ENCODE measurements around the gene SRM. TPM values are rescaled to one million over a fixed set of nuclear protein-coding genes. Genes with fewer than 3 reads are reported as not detected.

SRM gene
- total and polyA plus RNA-seq, 2 of the 13 experiments (the other 11 are each of a cell fraction or from before 2014, with no cell fraction given): 27.9 to 31.8 TPM

GRCh38 chr1:11099310-11100148 is 39.7 kb upstream of the SRM start, which contains the start of gene EXOSC10 (continued):
- no peak; the same call in 1 of the 2 replicates for TF ChIP-seq RELA (CRISPR knock-in tag; IDR thresholded peaks at IDR 0.05)
- TF ChIP-seq, protein P1, sequence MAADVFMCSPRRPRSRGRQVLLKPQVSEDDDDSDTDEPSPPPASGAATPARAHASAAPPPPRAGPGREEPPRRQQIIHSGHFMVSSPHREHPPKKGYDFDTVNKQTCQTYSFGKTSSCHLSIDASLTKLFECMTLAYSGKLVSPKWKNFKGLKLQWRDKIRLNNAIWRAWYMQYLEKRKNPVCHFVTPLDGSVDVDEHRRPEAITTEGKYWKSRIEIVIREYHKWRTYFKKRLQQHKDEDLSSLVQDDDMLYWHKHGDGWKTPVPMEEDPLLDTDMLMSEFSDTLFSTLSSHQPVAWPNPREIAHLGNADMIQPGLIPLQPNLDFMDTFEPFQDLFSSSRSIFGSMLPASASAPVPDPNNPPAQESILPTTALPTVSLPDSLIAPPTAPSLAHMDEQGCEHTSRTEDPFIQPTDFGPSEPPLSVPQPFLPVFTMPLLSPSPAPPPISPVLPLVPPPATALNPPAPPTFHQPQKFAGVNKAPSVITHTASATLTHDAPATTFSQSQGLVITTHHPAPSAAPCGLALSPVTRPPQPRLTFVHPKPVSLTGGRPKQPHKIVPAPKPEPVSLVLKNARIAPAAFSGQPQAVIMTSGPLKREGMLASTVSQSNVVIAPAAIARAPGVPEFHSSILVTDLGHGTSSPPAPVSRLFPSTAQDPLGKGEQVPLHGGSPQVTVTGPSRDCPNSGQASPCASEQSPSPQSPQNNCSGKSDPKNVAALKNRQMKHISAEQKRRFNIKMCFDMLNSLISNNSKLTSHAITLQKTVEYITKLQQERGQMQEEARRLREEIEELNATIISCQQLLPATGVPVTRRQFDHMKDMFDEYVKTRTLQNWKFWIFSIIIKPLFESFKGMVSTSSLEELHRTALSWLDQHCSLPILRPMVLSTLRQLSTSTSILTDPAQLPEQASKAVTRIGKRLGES (CRISPR knock-in tag; IDR thresholded peaks at IDR 0.05; ENCODE audit: borderline replicate concordance): 0 out of 2 replicates have a peak, but pooled peaks have one; percentile 37
- TF ChIP-seq ZSCAN30 (CRISPR knock-in tag; IDR thresholded peaks at IDR 0.05): no peak
- TF ChIP-seq RFXANK (CRISPR knock-in tag; IDR thresholded peaks at IDR 0.05): no peak
- TF ChIP-seq ATRX (CRISPR knock-in tag; IDR thresholded peaks at IDR 0.05; ENCODE audit: borderline replicate concordance): no peak
- peak; percentile 49; the same call in 1 of the 2 replicates for TF ChIP-seq TBX2 (CRISPR knock-in tag; IDR thresholded peaks at IDR 0.05; ENCODE audit: borderline replicate concordance)
- no peak for TF ChIP-seq ZNF207 (IDR thresholded peaks at IDR 0.05; ENCODE audit: borderline replicate concordance)
- TF ChIP-seq NCOR1 (IDR thresholded peaks at IDR 0.05; ENCODE audit: borderline replicate concordance, low read length): no peak
- 0 out of 2 replicates have a peak, but pooled peaks have one; percentile 19 for TF ChIP-seq ZSCAN25 (CRISPR knock-in tag; IDR thresholded peaks at IDR 0.05)
- no peak for TF ChIP-seq ZC3H13 (CRISPR knock-in tag; IDR thresholded peaks at IDR 0.05)
- TF ChIP-seq, protein P2, sequence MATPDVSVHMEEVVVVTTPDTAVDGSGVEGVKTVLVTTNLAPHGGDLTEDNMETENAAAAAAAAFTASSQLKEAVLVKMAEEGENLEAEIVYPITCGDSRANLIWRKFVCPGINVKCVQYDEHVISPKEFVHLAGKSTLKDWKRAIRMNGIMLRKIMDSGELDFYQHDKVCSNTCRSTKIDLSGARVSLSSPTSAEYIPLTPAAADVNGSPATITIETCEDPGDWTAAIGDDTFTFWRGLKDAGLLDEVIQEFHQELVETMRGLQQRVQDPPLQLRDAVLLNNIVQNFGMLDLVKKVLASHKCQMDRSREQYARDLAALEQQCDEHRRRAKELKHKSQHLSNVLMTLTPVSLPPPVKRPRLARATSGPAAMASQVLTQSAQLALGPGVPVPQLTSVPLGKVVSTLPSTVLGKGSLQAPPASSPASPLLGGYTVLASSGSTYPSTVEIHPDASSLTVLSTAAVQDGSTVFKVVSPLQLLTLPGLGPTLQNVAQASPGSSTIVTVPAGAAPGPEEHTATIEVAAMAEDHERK (CRISPR knock-in tag; IDR thresholded peaks at IDR 0.05; ENCODE audit: low read depth): no peak
- TF ChIP-seq ZSCAN22 (CRISPR knock-in tag; IDR thresholded peaks at IDR 0.05): no peak
- TF ChIP-seq ZEB1 (IDR thresholded peaks at IDR 0.05; ENCODE audit: insufficient replicate concordance, low read depth): no peak
- no peak for TF ChIP-seq KLF9 (CRISPR knock-in tag; IDR thresholded peaks at IDR 0.05; ENCODE audit: low read depth)
- TF ChIP-seq ZNF296 (CRISPR knock-in tag; conservative IDR thresholded peaks at IDR 0.05): no peak
- TF ChIP-seq ZNF30 (CRISPR knock-in tag; IDR thresholded peaks at IDR 0.05): 0 out of 2 replicates have a peak, but pooled peaks have one; percentile 57
- TF ChIP-seq KLF6 (CRISPR knock-in tag; IDR thresholded peaks at IDR 0.05): no peak
- no peak for TF ChIP-seq TSC22D2 (CRISPR knock-in tag; IDR thresholded peaks at IDR 0.05; ENCODE audit: borderline replicate concordance)
- TF ChIP-seq MTF1 (CRISPR knock-in tag; IDR thresholded peaks at IDR 0.05): peak; percentile 51; the same call in 1 of the 2 replicates
- peak; percentile 96 for TF ChIP-seq ZNF777 (CRISPR knock-in tag; IDR thresholded peaks at IDR 0.05)
- TF ChIP-seq KDM4B (CRISPR knock-in tag; IDR thresholded peaks at IDR 0.05): peak; percentile 75; the same call in 1 of the 2 replicates
- TF ChIP-seq FOSL2 (CRISPR knock-in tag; IDR thresholded peaks at IDR 0.05): no peak
- peak; percentile 64; the same call in 1 of the 2 replicates for TF ChIP-seq ZNF891 (CRISPR knock-in tag; IDR thresholded peaks at IDR 0.05)
- TF ChIP-seq, protein P3, sequence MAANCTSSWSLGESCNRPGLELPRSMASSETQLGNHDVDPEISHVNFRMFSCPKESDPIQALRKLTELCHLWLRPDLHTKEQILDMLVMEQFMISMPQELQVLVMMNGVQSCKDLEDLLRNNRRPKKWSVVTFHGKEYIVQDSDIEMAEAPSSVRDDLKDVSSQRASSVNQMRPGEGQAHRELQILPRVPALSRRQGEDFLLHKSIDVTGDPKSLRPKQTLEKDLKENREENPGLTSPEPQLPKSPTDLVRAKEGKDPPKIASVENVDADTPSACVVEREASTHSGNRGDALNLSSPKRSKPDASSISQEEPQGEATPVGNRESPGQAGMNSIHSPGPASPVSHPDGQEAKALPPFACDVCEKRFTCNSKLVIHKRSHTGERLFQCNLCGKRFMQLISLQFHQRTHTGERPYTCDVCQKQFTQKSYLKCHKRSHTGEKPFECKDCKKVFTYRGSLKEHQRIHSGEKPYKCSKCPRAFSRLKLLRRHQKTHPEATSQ (CRISPR knock-in tag; IDR thresholded peaks at IDR 0.05; ENCODE audit: borderline replicate concordance): no peak
- no peak for TF ChIP-seq SNAI1 (CRISPR knock-in tag; IDR thresholded peaks at IDR 0.05; ENCODE audit: borderline replicate concordance)
- TF ChIP-seq BRD4 (CRISPR knock-in tag; IDR thresholded peaks at IDR 0.05): peak; percentile 79
